ENCODE results near the gene PIPOX.

- TF ChIP-seq EZH2 (IDR thresholded peaks at IDR 0.05; ENCODE audit: insufficient read depth, poor library complexity, severe bottlenecking) (no peak), EZH2phosphoT487 (IDR thresholded peaks at IDR 0.05; ENCODE audit: insufficient read depth, low read depth) (no peak)
Observed at GRCh38 chr17:29020576-29020975, 22.4 kb upstream of the PIPOX start.
